ENCODE results near the gene C1orf35.
A peak's percentile ranks its signal among the peaks of the same experiment; 100 is the strongest.

The C1orf35 gene

DNA sequence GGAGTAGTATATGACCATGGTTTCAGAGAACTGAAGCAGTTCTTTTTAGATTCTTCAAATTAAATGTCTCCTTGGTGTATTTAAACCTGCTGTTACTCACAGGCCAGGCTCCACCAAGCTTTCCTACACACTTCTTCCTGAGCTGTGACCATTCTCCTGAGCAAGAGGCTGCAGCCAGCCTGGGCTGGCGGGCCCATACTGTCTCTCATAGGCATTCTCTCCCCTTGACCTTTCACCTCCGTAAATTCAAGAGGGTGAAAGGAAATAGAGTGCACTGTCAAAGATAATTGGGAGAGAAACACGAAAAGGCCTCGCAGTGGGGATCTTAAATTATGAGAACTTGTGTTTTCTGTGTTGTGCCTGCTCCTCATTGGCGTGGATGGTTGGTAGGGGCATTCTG lies 18.3 kb downstream of the C1orf35 start:
- CTCF ChIA-PET: interaction anchor here (1.2 kb wide), 1 partner anchor 14 kb away, joined by 3 read pairs; no protein-coding TSS in a partner anchor
- POLR2A ChIA-PET: interaction anchor here (1.3 to 1.4 kb wide), 2 partner anchors 7 to 19 kb away, joined by 4 to 5 read pairs; no protein-coding TSS in a partner anchor
- DNase-seq (ENCODE audit: extremely low spot score): no peak
- TF ChIP-seq ARNT (IDR thresholded peaks at IDR 0.05): no peak

DNA sequence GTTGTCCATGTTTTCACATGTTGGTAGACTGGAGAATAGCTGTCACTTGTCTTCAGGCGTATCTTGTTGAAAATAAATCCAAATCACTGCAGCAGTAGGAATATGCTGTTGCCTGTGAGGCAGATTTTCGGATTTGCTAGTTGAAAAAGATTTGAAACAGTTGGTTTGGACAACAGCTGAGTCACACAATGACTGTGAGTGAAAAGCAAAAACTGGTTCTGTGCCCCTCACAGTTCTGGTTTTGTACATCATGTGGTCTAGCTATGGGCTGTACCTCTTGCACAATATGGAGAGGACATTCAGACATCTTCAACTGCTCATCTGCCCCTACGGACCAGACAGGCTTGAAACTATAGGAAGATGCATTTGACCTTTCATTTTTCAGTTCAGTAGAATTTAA lies 18.8 kb downstream of the C1orf35 start:
- CTCF ChIA-PET: interaction anchor here (1.2 kb wide), 1 partner anchor 15 kb away, joined by 3 read pairs; no protein-coding TSS in a partner anchor
- POLR2A ChIA-PET: interaction anchor here (1.3 to 1.4 kb wide), 2 partner anchors 8 to 20 kb away, joined by 4 to 5 read pairs; no protein-coding TSS in a partner anchor
- TF ChIP-seq, protein P1, sequence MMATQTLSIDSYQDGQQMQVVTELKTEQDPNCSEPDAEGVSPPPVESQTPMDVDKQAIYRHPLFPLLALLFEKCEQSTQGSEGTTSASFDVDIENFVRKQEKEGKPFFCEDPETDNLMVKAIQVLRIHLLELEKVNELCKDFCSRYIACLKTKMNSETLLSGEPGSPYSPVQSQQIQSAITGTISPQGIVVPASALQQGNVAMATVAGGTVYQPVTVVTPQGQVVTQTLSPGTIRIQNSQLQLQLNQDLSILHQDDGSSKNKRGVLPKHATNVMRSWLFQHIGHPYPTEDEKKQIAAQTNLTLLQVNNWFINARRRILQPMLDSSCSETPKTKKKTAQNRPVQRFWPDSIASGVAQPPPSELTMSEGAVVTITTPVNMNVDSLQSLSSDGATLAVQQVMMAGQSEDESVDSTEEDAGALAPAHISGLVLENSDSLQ (IDR thresholded peaks at IDR 0.05): no peak
- TF ChIP-seq L3MBTL2 (conservative IDR thresholded peaks at IDR 0.05) (no peak; the same call in 1 of the 2 replicates), BHLHE40 (IDR thresholded peaks at IDR 0.05; ENCODE audit: borderline replicate concordance) (no peak), HDGF (IDR thresholded peaks at IDR 0.05; ENCODE audit: borderline replicate concordance) (no peak), SUZ12 (IDR thresholded peaks at IDR 0.05) (no peak), SP1 (IDR thresholded peaks at IDR 0.05) (no peak), ELF4 (IDR thresholded peaks at IDR 0.05) (no peak), NFRKB (IDR thresholded peaks at IDR 0.05) (no peak), FOXA1 (IDR thresholded peaks at IDR 0.05) (no peak), FOXM1 (IDR thresholded peaks at IDR 0.05; ENCODE audit: borderline replicate concordance) (no peak), ARNT (IDR thresholded peaks at IDR 0.05) (no peak), TARDBP (IDR thresholded peaks at IDR 0.05) (no peak), ZNF384 (IDR thresholded peaks at IDR 0.05) (no peak), LEF1 (IDR thresholded peaks at IDR 0.05; ENCODE audit: borderline replicate concordance) (no peak), FOXK2 (IDR thresholded peaks at IDR 0.05) (no peak), CTBP1 (IDR thresholded peaks at IDR 0.05; ENCODE audit: borderline replicate concordance) (no peak)
- no peak for DNase-seq (ENCODE audit: extremely low spot score)

DNA sequence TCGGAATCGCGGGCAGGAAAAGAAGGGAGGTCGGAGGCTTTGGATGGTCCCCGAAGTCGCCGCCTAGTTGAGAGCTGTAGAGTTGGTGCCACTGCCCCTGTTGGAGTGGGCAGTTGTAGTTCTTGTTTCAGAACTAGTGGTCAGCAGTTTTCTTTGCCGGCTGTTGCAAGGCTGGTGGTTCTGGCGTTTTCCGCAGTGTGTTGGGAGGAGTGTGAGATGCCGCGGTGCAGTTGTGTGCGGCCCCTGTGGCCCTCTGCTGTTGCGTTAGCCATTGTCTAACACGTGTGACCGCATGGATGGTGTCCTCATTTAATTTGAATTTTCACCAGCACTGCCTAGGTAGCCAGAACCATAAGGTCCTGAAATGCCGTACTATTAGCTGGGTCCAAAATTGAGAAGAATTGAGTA lies 19.2 kb downstream of the C1orf35 start:
- TF ChIP-seq BHLHE40 (IDR thresholded peaks at IDR 0.05; ENCODE audit: borderline replicate concordance) (no peak), L3MBTL2 (conservative IDR thresholded peaks at IDR 0.05) (peak; percentile 61)
- ChIA-PET CTCF (interaction anchor here (0.7 kb wide), 1 partner anchor 81 kb away, joined by 4 read pairs; no protein-coding TSS in a partner anchor), POLR2A (interaction anchor here (1.3 to 1.4 kb wide), 2 partner anchors 8 to 20 kb away, joined by 4 to 5 read pairs; no protein-coding TSS in a partner anchor)
- DNase-seq (ENCODE audit: extremely low spot score): no peak

DNA sequence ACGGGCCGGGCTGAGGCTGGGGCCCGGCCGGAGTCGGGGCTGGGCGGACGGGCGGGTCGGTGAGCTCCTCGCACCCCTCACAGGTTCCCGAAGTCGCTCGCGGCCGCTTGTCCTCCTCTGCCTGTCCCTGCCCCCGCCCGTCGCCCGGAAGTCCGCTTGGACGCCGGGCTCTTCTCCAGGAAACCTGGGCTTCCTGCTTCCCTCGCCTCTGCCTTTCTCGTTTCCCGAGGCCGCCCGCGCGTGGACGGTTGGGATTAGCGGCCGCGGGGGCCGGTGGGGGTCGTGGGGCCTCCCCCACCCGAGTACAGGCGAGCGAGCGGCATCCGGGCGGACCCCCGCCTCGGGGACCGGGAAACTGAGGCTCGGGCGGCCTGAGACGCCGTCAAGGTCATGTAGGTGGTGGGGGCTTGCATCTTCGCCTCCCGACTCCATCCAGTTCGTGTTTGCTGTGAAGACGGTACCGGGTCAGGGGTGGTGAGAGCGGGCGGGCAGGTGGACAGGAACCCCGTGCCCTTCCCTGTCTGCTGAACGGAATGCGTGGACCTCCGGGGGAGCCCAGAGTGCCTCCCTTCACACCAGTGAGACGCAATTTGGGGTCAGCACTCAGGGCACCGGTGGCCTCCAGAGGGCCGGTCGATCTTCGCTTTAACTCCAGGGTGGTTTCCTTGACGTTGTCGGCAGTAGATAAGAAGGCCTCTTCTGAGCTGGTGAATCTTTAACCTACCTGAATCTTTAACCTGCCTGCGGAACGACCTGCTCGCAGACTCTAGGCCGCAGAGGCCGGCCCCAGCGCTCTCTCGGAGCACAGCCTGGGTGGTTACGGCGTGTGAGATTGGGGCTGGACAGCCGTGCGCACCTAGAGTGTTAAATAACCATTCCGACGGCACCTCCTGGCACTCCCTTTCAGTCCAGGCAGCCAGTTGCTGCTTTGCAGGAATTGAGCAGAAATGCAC lies 19.9 kb downstream of the C1orf35 start:
- CTCF ChIA-PET: interaction anchor here (0.7 kb wide), 1 partner anchor 81 kb away, joined by 4 read pairs; no protein-coding TSS in a partner anchor
- DNase-seq (ENCODE audit: extremely low spot score): peak; percentile 33
- POLR2A ChIA-PET: interaction anchor here (1.0 to 2.9 kb wide), 15 partner anchors 8 to 404 kb away, joined by 3 to 23 read pairs (median 5); partner anchors contain the start of gene RNF187

DNA sequence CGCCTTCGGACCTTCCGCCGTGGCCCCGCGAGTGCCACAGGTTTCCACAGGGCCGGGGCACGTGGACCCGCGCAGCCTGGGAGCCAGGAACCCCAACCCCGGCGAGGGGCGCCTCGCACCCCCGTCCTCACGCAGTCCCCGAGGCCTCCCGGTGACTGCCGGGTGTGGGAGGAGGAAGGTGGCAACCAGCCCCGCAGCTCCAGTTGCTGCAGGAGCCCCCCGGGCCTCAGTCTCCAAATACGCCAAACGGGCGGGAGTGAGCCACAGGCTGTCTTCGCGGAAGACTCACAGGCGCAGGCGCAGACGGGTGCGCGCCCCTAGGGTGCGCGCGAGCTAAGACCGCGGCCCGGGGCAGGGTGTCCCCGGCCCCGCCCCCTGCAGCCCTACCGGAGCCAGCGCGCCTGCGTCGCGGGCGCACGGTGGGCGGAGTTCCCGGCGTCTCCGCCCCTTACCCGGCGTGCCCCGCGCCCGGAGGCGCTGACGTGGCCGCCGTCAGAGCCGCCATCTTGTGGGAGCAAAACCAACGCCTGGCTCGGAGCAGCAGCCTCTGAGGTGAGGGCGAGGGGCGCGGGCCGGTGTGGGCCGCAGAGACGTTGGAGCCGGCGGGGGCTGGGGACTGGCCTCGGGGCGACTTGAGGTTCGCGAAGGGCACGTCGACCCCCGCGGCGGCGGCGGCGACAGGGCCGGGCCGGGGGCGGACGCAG lies 20.8 kb downstream of the C1orf35 start, which contains the start of gene ARF1:
TSS of gene ARF1 (plus strand) at position 495 of the 704 bp plus-strand sequence. CDS start 14,407 bp downstream, outside the sequence.
- TF ChIP-seq FOXA1 (IDR thresholded peaks at IDR 0.05): no peak
- TF ChIP-seq FOXK2 (IDR thresholded peaks at IDR 0.05): no peak
- no peak for TF ChIP-seq NFRKB (IDR thresholded peaks at IDR 0.05)
- no peak for TF ChIP-seq CTBP1 (IDR thresholded peaks at IDR 0.05; ENCODE audit: borderline replicate concordance)
- peak; percentile 75; the same call in 1 of the 2 replicates for TF ChIP-seq LEF1 (IDR thresholded peaks at IDR 0.05; ENCODE audit: borderline replicate concordance)
- TF ChIP-seq, protein P1 (IDR thresholded peaks at IDR 0.05): no peak
- no peak for TF ChIP-seq BHLHE40 (IDR thresholded peaks at IDR 0.05; ENCODE audit: borderline replicate concordance)
- no peak for TF ChIP-seq SP1 (IDR thresholded peaks at IDR 0.05)
- TF ChIP-seq ARNT (IDR thresholded peaks at IDR 0.05): peak; percentile 72; the same call in 1 of the 2 replicates
- no peak for TF ChIP-seq ELF4 (IDR thresholded peaks at IDR 0.05)
- no peak for TF ChIP-seq TARDBP (IDR thresholded peaks at IDR 0.05)
- peak; percentile 97 for TF ChIP-seq L3MBTL2 (conservative IDR thresholded peaks at IDR 0.05)
- TF ChIP-seq SUZ12 (IDR thresholded peaks at IDR 0.05): no peak
- 0 out of 2 replicates have a peak, but pooled peaks have one; percentile 36 for TF ChIP-seq FOXM1 (IDR thresholded peaks at IDR 0.05; ENCODE audit: borderline replicate concordance)
- TF ChIP-seq ZNF384 (IDR thresholded peaks at IDR 0.05): no peak
- no peak; the same call in 1 of the 2 replicates for TF ChIP-seq HDGF (IDR thresholded peaks at IDR 0.05; ENCODE audit: borderline replicate concordance)
- DNase-seq (ENCODE audit: extremely low spot score): peak; percentile 100
- CTCF ChIA-PET: no interaction called here
- POLR2A ChIA-PET: interaction anchor here (0.5 to 2.9 kb wide), 19 partner anchors 9 to 404 kb away, joined by 3 to 23 read pairs (median 4); partner anchors contain the start of gene RNF187

More for the DNA sequence above, 19.9 kb downstream of the C1orf35 start:
- no peak for TF ChIP-seq SP1 (IDR thresholded peaks at IDR 0.05)
- TF ChIP-seq HDGF (IDR thresholded peaks at IDR 0.05; ENCODE audit: borderline replicate concordance): no peak
- no peak for TF ChIP-seq ELF4 (IDR thresholded peaks at IDR 0.05)
- no peak for TF ChIP-seq SUZ12 (IDR thresholded peaks at IDR 0.05)
- TF ChIP-seq L3MBTL2 (conservative IDR thresholded peaks at IDR 0.05): no peak

Measured in HEK293T (cell line).